ENCODE results near the gene IQSEC1.

The IQSEC1 gene

DNA sequence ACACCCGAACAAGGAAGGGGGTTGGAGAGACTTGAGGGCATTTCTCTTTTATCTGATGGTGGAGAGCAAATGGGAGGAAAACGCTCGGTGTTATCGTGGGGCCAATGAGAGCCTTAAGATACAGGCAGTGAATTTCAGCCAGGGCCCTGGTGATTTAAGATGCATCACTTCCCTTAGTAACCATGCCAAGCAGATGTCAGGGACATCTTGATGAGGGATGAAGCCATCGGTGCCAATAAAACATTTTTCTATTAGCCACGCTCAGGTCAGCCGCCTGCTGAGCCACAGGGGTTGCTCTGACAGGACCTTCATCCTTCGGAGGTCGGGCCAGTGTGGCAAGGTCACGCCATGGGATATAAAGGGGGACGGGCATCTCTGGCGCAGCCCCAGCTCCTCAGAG lies 10.6 kb downstream of the IQSEC1 start:
- Histone ChIP-seq H3K27ac (peak overlapping the region; percentile 18 to 71), H3K4me3 (no peak overlapping the region)
- TF ChIP-seq, protein P1, sequence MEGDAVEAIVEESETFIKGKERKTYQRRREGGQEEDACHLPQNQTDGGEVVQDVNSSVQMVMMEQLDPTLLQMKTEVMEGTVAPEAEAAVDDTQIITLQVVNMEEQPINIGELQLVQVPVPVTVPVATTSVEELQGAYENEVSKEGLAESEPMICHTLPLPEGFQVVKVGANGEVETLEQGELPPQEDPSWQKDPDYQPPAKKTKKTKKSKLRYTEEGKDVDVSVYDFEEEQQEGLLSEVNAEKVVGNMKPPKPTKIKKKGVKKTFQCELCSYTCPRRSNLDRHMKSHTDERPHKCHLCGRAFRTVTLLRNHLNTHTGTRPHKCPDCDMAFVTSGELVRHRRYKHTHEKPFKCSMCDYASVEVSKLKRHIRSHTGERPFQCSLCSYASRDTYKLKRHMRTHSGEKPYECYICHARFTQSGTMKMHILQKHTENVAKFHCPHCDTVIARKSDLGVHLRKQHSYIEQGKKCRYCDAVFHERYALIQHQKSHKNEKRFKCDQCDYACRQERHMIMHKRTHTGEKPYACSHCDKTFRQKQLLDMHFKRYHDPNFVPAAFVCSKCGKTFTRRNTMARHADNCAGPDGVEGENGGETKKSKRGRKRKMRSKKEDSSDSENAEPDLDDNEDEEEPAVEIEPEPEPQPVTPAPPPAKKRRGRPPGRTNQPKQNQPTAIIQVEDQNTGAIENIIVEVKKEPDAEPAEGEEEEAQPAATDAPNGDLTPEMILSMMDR (IDR thresholded peaks at IDR 0.05): no peak
- no peak for DNase-seq (ENCODE audit: low spot score)

DNA sequence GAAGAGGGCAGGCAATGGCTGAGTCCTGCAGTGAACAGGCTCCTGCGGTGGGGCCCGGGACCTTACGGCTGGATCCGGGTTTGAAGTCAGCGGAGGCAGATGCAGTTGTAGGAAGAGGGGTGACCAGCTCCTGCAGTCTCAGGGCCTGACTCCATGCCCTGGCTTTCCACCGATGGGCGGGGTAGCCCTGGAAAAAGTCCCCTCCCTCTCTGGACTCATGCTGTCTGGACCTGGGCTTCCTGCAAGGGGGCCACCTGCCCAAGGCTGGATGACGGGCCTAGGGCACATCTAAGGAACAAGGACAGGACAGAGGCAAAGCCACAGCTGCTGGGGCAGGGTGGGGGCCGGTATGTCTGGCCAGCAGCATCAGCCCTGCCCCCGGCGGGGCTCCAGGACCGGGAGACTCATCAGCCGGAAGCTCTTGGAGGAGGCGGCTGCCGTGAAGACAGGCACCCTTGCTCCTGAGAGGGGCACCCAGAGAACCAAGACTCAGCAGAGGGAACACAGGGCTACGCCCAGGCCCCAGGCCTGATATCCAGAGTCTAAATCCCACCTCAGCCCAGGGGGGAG lies 12.8 kb downstream of the IQSEC1 start:
- DNase-seq (ENCODE audit: low spot score): no peak
- Histone ChIP-seq H3K4me3 (no peak overlapping the region), H3K27ac (no peak overlapping the region)
- TF ChIP-seq, protein P1 (IDR thresholded peaks at IDR 0.05): no peak

DNA sequence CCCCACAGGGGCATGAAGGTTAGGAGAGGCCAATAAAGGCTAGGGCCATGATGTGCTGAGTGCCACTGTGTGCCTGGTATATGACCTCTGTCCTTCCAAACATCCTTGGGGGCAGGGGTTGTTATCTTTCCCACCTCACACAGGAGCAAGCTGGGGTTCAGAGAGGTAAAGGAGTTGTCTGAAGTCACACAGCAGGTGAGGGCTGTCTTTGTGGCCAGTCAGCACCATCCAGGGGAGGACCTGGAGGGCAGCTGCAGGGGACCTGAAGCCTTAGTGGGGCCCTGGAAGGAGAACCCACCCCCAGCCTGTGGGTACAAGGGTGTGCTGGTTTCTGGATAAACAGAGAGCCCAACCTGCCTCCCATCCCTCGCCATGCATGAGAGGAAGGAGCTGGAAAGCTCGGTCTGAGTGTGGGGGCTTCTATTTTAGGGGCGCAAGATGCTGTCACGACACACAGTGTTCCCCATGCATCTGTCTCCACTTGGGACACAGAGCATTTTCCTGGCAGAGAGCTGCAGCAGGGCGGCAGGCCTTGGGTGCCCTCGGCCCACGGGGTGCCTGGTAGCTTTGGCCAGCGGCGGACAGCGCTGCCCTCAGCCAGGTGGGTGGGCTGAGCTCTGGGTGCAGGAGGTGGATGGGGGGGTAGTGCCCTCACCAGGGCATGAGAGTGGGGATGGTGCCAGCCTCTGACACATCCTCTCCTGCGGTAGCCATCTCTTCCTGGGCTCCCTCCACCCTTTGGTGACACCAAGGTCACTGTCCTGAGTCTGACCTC lies 14.7 kb downstream of the IQSEC1 start:
- TF ChIP-seq, protein P1 (IDR thresholded peaks at IDR 0.05): no peak
- Histone ChIP-seq H3K27ac (no peak overlapping the region), H3K4me3 (no peak overlapping the region)
- no peak for DNase-seq (ENCODE audit: low spot score)

GRCh38 chr3:13057282-13058040 lies 15.8 kb downstream of the IQSEC1 start:
- TF ChIP-seq, protein P1 (IDR thresholded peaks at IDR 0.05): no peak
- no peak overlapping the region for H3K27ac ChIP-seq
- no peak for DNase-seq (ENCODE audit: low spot score)
- no peak overlapping the region for H3K4me3 ChIP-seq

DNA sequence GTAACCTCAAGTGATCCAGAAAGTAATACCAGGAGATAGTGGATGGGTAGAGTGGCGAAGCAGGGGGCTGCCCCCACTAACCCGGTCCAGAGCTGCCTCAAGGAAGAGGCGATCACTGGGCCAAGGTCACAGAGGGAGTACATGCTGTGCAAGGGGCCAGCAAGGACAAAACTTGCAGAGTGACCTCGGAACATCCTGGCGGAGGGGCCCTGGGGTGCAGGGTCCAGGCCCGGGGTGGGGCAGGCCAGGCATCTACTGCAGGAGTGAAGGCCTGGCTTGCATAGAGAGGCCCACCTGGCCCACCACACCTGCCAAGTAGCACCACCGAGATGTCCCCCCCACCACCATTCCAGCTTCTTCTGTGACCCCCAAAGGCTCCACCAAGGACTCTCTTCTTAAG lies 17.6 kb downstream of the IQSEC1 start:
- Histone ChIP-seq H3K27ac (no peak overlapping the region), H3K4me3 (no peak overlapping the region)
- TF ChIP-seq, protein P1 (IDR thresholded peaks at IDR 0.05): no peak
- DNase-seq (ENCODE audit: low spot score): no peak

DNA sequence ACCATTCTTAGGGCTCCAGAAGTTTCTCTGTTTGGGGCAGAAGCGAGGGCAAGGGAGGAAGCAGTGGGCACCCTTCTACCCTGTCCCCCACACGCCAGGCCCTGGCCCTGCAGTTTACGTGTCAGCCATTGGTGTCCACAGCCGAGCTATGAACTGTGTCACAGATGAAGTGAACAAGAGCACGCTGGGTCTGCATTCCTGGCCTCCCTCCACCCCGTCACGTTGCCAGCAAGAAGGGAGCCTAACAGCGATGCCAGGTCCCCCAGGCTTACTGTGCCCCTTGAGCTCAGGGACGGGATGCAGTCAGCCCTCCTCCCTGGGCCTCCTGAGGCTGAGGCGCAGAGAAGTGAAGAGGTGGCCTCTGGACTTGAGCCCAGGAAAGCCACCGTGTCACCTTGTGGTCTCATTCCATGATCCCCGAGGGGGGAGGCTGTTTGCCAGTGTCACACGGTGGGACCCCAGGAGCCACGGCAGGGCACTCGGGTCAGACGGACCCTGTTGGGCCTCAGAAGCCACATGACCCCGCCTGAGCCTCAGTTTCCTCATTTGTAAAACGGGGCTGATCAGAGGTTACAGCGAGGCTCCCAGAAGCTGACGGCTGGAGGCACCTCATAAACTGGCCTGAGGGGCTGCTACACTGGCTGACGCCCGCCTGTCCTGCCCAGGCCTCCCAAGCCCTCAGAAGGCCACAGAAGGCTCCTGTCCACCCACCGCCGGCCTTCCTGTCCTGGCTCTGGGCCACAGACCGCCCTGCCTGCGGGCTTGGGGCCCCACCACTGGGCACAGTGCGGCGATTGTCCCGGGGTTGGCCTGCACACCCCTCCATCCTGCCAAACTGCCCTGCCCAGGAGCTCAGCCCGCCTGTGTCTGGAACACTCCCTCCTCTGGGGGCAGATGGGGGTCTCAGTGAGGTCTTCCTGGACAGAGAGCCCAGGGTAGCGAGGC lies 18.6 kb downstream of the IQSEC1 start:
- Histone ChIP-seq H3K4me3 (no peak overlapping the region), H3K27ac (no peak overlapping the region)
- DNase-seq (ENCODE audit: low spot score): no peak
- TF ChIP-seq, protein P1 (IDR thresholded peaks at IDR 0.05): no peak

Measured in coronary artery (tissue), 2 donors.